Activated naive CD4-positive, alpha-beta T cell (primary cell): Measurements from ENCODE around the gene BMP3.
"Not testable (repeated sequence)": the region's sequence is repeated elsewhere in the genome, so short reads cannot be mapped to it uniquely, and the experiment has no call there.

Experiments used
- DNase-seq, 4 experiments: peaks; one replicate each; lab custom pipeline; 2025; lab: John Stamatoyannopoulos, UW

Gene BMP3, protein sequence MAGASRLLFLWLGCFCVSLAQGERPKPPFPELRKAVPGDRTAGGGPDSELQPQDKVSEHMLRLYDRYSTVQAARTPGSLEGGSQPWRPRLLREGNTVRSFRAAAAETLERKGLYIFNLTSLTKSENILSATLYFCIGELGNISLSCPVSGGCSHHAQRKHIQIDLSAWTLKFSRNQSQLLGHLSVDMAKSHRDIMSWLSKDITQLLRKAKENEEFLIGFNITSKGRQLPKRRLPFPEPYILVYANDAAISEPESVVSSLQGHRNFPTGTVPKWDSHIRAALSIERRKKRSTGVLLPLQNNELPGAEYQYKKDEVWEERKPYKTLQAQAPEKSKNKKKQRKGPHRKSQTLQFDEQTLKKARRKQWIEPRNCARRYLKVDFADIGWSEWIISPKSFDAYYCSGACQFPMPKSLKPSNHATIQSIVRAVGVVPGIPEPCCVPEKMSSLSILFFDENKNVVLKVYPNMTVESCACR

DNA sequence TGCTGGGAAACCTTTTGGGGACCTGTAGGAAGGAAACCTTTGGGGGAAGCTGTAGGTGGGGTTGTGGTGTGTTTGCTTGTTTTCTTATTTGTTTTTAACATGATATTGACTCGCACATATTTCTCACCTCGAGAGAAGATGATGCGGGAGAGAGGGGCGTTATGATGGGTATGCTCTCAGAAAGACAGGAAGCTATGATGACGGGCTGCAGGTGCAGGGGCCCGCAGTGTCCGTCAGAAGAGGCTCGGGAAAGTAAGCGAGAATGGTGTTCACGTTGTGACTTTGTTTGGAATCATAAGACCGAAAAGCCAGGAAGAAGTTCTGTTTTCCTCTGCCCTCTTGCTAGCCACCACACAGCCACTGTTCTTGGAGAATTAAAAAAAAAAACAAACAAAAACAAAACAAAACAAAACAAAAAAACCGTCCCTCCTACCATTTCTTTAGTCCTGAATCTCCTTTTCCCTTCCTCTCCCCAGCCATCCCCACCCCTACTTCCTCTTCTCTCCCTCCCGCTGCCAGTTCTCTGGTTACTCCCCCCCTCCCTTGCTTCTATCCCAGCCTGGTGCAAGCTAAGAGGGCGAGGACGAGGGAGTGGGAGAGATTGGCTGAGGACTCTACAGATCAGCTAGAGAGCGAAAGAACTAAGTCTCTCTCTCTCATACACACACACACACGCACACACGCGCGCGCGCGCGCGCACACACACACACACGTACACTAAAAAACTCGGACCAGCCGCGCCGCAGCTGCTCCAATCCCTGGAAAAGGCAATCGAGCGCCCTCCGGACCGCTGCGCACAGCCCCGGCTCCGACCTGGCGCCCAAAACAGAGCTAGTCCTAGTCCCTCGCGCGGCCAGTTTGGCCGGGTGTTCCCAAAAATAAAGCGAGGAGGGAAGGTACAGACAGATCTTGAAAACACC, at the start of gene BMP3:
Gene BMP3, plus strand, starts transcription at position 648 of the 920 bp plus-strand sequence. CDS start 577 bp downstream, outside the sequence.
- no peak for DNase-seq

DNA sequence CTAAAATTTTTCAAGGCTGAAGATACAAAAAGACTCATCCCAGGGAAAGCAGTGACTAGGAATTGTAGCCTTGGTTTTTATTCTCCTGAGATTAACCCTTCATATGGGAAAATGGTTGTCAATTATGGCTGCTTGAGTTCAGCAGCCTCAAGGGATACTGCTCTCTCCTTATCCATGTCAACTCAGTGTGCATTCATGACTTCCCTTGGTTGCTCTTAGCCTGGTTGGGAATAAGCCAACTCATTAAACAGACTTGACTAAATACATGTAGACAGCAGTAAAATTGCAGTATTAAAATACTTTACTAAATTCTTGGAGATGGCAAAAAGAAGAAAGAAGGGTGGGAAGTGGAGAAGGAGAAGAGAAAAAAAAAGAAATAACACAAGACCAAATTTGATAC, 44.5 kb upstream of the BMP3 start:
- DNase-seq = no peak

DNA sequence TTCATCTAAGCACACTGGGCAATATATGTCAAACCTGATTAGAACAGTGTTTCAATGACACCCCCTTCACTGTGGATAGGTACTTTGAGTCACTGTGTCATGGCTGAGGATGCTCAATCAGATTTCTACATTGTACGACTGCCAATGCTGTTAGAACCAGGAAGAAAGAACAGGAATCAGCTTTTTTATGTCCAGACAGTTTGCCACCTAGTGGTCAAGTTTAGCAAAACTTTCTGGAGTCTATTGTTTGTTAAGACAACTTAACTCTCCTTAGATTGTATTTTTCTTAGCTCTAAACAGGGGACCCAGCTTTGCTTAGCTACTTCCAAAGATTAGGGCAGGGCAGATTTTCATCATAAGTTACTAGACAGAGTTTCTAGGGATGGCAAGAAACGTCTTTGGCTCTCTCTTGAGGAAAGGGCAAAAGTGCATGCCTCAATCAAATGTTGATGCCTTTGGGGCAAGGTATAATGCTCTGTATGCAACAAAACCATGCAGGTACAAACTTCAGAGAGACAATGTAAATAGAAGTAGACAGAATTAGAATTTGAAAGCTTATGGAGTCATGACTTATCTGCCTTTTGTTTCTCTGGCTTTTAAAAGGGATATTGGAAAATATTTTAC, 40.5 kb upstream of the BMP3 start:
- DNase-seq = no peak

DNA sequence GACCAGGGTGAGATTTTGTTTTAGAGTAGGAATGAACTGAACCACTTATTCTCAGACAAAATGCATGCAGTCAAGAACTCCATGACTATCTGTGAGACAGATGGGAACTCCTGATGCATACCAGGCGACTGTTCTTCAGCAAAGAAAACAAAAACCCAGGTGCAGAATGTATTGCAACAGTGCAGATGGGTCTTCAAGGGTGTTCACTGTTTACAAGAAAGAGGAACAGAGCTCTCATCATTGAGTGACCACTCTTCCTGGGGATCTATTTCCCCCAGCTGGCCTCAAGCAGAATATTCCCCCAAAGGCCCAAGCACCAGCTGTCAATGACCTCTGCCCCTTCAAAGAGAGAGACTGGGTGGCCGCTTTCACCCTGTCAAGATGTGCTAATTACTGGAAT, 39.7 kb upstream of the BMP3 start:
- no peak for DNase-seq

DNA sequence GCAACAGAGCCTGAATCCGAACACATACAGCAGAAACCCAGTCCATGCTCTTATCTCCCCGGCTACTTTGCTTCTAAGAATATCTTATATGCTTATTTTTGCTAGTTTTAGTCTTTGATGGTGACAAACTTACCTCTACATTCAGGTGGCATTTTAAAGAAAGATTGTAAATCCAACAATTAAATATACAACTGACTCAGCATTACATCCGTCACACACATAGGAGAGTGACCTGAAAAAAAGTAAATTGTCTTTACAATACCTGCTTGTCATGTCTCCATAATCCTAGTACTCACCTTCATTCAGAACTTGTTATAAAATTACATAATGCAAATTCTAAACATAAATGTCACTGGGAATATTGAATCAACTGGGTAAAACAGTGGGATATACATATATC, 30.6 kb upstream of the BMP3 start:
- DNase-seq = no peak

DNA sequence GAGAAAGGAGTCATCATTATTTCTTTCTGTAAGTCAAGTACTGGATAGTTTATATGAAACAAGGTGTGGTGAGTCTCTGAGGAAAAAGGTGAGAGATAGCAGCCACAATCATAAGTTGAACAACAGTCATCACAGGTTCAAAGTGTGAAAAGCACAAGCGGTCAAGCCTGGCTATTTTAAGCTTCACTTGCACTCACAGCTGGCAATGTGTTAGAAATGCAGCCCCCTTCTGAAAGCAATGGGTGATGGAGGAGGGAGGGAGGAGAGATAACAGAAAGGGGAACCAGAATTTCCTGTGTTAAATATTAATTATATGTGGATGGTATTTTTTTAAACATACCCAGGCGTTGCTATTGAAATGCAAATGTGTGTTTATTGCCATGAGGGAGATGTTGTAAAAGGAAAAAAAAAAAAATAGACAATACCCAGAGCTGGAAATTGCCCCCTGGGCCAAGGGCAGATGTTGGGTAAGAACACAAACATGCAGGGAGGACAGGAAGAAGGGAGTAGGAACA, 26.9 kb upstream of the BMP3 start:
- no peak for DNase-seq

DNA sequence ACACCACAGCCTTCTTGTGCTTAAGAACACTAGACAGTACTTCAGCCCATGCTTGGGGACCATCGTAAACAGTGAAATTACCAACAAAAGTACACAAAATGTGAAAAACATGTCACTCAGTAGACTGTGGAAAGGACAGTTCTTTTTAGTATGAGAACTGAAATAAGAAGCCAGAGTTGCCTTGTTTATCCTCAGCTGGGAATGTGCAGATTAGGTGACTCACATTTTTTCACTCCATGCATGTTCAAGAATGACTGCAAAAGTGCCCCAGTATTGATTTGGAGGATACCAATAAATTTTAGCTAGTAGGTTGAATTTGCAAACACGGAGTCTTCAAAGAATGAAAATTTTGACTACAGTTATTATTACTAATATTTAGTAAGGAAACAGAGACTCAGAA, 23.1 kb upstream of the BMP3 start:
- no peak for DNase-seq

DNA sequence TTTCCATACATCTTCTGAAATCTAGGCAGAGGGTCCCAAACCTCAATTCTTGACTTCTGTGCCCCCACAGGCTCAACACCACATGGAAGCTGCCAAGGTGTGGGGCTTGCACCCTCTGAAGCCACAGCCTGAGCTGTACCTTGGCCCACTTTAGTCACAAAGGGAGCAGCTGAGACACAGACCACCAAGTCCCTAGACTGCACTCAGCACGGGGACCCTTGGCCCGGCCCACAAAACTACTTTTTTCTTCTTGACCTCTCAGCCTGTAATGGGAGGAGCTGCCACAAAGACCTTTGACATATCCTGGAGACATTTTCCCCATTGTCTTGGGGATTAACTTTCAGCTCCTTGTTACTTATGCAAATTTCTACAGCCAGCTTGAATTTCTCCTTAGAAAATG, 13.9 kb upstream of the BMP3 start:
- DNase-seq = not testable (repeated sequence)

DNA sequence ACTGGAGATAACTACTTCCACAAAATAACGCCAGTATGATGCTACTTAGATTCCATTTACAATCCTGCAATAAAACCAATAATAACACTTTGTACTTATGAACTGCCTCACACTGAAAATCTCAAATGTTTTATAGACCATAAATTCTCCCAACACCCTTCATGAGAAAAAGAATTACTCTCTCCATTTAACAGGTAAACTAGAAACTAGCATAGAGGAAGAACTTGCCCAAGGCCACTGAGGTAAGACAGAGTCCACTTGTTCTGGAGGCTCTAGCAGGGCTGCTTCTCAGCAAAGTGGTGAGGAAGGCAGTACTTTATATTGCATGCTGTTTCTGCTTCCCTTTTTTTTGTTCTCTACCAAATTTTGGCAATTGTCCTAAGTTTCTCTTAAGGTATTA, 11.5 kb upstream of the BMP3 start:
- no peak for DNase-seq

DNA sequence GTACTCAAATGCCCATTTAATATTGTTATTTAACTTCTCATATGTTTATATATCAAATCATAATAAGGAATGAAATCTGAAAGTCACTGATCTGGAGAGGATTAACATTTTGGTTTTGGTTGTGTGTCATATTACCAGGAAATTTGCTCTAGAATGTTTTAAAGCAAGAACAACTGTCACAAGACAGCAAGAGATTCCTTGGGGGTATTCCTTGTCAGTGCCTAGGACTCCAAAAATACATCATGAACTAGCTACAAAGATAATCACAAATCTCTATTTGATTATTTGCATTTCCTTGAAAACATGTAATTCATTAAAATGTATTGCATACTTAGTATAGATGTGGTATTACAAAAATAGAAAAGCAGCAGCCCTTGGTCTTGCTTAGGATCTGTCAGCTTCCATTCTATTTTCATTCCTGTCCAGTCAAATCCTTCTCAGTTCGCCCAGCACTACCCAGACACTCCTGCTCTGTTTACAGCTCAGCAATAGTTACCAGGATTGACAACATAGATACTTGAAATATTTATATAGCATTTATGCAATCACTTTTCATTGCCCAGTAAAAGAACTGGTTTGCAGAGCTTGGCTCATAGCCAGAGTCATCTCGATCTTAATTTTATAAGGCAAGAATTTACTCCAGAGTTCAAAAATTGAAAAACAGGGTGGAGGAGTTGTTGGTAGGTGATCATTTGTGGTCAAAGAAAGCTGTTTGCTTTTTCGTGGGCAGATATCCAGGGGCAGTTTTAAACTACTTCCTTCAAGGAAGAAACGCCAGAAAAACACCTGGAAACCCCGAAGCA, 9.2 kb upstream of the BMP3 start:
- DNase-seq = no peak

DNA sequence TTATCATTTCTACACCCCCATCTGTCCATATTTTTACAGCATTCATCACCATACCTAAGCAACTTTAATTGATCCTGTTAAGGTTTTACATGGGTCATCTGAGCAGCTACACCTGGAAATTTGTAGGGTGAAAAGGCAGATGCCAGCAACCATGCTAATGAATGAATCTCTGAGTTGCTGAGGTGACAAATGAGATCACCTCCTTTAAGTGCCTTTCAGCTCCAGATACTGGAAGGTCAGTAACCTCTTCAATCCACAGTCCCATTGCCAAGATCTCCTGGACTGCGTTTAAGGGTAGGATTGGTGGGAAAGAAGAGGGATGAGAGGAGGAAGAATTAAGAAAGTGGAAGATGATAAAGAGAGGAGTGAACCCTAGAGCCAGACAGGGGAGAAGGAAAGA, 8.5 kb upstream of the BMP3 start:
- no peak for DNase-seq

DNA sequence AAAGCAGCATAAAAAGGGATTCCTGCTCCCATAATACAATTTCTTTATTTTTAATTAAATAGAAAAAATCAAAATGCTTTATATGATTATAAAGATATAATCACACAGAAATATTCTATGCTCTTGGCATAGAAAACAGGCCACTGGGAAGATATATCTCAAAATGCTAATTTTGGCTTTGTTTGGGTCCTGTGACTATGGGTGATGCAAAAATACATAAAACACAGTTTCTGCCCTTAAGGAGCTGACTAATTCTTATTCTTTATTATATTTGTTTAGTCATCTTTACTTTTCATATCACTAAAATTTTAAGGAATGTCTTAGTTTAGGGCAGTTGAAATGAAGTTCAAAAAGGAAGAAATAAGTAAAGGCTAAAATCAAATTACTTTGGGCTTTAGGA, 7.0 kb upstream of the BMP3 start:
- DNase-seq = no peak

DNA sequence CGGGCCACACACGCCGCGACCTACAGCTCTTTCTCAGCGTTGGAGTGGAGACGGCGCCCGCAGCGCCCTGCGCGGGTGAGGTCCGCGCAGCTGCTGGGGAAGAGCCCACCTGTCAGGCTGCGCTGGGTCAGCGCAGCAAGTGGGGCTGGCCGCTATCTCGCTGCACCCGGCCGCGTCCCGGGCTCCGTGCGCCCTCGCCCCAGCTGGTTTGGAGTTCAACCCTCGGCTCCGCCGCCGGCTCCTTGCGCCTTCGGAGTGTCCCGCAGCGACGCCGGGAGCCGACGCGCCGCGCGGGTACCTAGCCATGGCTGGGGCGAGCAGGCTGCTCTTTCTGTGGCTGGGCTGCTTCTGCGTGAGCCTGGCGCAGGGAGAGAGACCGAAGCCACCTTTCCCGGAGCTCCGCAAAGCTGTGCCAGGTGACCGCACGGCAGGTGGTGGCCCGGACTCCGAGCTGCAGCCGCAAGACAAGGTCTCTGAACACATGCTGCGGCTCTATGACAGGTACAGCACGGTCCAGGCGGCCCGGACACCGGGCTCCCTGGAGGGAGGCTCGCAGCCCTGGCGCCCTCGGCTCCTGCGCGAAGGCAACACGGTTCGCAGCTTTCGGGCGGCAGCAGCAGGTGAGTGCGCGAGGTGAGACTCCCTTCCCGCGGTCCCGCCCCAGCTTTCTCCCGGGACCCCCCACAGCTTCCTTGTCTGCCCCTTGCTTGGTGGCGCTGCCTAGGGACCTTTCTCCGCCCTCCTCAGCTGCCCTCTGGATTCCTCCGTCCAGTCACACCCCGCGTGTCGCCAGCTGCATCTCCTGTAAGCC, 678 bp downstream of the BMP3 start:
- no peak for DNase-seq

DNA sequence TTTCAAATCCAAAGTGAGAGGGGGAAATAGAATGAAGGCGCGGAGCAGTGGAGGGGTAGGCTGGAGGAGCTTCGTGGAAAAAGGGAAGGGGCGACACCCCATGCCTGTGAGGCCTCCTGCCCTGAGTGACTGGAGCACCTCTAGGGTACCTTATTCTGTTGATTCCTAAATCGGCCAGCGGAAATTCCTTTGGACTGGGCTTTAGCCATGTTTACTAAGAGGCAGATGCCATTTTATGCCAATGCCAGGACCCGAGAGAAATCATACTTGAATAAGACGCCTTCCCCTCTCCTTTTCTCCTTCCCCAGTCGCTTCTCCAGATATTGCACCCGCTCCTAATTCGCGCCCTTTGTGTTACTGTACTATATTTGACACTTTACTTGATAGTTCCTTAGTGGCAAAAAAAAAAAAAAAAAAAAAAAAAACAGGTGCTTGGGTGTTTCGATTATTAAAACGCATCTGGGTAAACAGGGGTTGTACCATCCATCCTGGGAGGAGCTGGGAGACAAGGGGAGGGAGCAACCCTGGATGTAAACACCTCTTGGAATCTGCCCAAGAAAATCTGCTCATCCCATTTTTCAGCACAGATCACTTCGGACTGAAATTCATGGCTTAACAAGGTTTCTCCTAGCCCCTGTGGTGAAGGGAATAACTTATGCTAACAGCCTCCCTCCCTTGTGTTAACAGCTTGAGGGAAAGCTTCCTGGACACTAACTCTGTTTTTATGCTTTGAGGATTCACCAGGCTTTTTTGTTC, 1.5 kb downstream of the BMP3 start:
- no peak for DNase-seq

DNA sequence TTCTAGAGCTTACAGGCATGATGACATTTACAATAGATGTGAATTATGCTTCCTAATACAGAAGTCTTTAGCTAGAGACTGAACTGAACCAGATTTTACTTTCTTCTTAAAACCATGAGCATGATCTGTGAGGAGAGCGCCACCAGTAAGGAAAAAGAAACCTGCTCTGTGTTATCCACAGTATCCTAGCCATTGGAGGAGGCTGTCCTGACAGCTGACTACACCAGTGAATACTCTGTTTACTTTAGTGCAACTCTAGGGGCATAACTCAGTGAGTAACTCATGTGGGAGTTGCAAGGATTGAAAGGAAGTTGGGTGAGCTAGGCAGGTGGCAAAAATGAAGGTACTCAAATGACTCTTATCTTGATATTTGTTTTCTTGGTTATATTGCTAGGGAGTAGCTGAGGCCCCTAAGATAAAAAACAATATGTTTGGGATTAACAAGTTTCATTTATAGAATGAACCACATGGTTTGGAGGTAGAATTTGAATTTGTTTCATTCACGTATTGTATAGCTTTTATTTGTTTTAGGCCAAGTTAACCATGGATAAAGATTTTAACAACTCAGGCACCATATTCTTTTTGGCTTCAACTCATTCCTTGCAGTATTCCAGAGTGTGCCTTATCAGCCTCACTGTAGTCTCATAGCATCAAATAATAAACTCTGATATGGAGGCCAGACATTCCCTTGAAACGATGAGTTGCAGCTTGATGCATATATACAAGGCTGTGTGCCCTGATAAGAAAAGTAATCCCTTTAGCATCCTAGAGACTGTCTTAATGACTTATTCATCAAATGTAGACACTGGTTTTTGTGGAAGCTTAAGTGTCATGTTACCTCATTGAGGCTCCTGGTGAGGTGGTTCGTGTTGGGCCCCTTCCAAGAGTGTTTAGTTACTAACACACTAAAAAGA, 2.5 kb downstream of the BMP3 start:
- DNase-seq = no peak

DNA sequence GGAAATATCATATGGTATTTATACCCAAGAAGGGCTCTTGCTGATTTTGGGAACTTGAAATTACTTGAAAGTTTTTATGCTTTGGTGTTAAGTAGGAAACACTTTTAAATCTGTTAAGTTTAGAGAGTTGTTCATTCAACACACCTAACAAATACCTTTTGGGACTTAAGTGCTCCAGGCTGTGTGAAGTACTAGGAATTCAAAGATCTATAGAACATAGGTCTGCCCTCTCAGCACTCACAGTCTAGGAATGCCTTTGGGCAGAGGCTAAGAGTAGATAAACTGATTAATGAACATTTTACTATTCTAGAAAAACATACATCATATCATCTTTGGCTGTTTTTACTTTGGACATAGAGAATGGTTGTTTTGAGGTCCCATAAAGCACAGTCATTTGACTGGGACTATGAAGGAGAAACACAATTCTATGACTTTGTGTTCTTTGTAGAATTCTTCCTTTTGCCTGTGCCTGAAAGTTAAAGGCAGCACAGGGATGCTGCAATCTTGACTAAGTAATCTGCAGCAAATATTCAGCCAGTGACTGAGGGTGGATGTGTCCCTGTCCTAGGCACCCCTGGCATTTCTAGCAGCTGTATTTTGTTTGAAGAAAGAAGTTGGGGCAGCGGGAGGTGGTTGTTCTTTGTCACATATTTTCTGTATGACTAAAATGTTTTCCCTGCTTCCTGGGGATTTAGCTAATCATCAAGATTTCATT, 8.3 kb downstream of the BMP3 start:
- DNase-seq = no peak

DNA sequence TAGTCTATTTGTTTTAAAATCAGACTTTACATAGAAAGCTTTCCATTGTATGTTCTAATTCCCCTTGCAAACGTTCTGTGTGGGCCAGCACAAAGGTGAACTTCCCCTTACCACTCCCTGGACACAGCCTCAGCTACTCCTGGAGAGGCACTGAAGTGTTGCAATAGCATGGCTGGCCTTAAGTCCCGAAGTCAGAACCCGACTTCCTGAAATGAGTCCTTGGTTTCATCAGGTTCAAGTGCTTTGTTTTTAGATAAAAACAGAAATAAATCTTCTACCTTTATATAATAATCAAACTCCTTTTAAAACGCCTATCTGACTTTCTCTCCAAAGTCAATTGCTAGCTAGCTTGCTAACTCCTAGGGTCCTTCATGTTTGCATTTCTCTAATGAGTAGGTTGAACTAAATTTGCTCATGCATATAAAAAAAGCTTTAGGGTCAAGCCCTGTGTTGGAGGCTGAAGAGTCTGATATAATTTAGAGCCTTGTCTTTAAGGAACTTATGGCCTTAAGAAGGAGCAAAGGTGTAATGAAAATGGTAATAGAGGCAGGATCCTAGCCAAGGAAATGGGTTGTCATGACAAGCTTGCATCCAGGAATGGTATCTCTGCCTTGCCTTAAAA, 9.0 kb downstream of the BMP3 start:
- no peak for DNase-seq
